Measurements from ENCODE around the gene NEURL1. TPM values are rescaled to one million over a fixed set of nuclear protein-coding genes. Genes with fewer than 3 reads are reported as not detected.
A peak's percentile ranks its signal among the peaks of the same experiment; 100 is the strongest.

Gene NEURL1
- total RNA-seq, 1 experiment from 2014 or later: 0.84 TPM

GRCh38 chr10:103445767-103446567 lies 47.5 kb upstream of the NEURL1 start:
- H3K27me3 Mint-ChIP-seq (ENCODE audit: insufficient read depth, unreplicated experiment): no peaks in the 10 kb centered on the region
- peaks cover 46% of the 10 kb centered on the region for H3K36me3 Mint-ChIP-seq (ENCODE audit: insufficient read depth, unreplicated experiment)
- Histone ChIP-seq H3K36me3 (ENCODE audit: control insufficient read depth, insufficient read depth, low read length) (peaks cover 7% of the 10 kb centered on the region), H3K4me3 (ENCODE audit: low read depth, low read length) (no peak overlapping the region), H3K9me3 (no peaks in the 10 kb centered on the region), H3K27me3 (replicated peaks; ENCODE audit: control insufficient read depth, insufficient read depth, low read length) (no peaks in the 10 kb centered on the region), H3K4me1 (no peaks in the 10 kb centered on the region)
- intact Hi-C loops (cut with micrococcal nuclease; ENCODE audit: unreplicated experiment): no loop called here
- BruUV-seq (replicated peaks): TSS peak; percentile 60
- no peak for TF ChIP-seq CTCF (IDR thresholded peaks at IDR 0.05; ENCODE audit: insufficient read depth in 1 of 2, low read depth in 1 of 2, low read length in 1 of 2, severe bottlenecking in 1 of 2, unreplicated experiment in 1 of 2)
- H3K9me3 Mint-ChIP-seq (ENCODE audit: unreplicated experiment): no peaks in the 10 kb centered on the region
- H3K4me3 Mint-ChIP-seq (ENCODE audit: unreplicated experiment): no peak overlapping the region
- H3K4me1 Mint-ChIP-seq (ENCODE audit: low read depth, unreplicated experiment): no peaks in the 10 kb centered on the region
- no peak for DNase-seq
- ChIA-PET POLR2A (no interaction called here), CTCF (no interaction called here)
- no peak overlapping the region for H3K27ac Mint-ChIP-seq (ENCODE audit: unreplicated experiment)

- CTCF ChIA-PET: no interaction called here
- no peak for DNase-seq
- H3K27ac Mint-ChIP-seq (ENCODE audit: unreplicated experiment): no peak overlapping the region
- H3K27me3 Mint-ChIP-seq (ENCODE audit: insufficient read depth, unreplicated experiment): no peaks in the 10 kb centered on the region
- no peaks in the 10 kb centered on the region for H3K9me3 Mint-ChIP-seq (ENCODE audit: unreplicated experiment)
- TF ChIP-seq CTCF (IDR thresholded peaks at IDR 0.05; ENCODE audit: insufficient read depth in 1 of 2, low read depth in 1 of 2, low read length in 1 of 2, severe bottlenecking in 1 of 2, unreplicated experiment in 1 of 2): no peak
- H3K4me3 Mint-ChIP-seq (ENCODE audit: unreplicated experiment): no peak overlapping the region
- Histone ChIP-seq H3K4me1 (peaks cover 5% of the 10 kb centered on the region; the same call in 1 of the 2 replicates), H3K4me3 (ENCODE audit: low read depth, low read length) (no peak overlapping the region), H3K9me3 (no peaks in the 10 kb centered on the region), H3K36me3 (ENCODE audit: control insufficient read depth, insufficient read depth, low read length) (peaks cover 4% of the 10 kb centered on the region), H3K27me3 (replicated peaks; ENCODE audit: control insufficient read depth, insufficient read depth, low read length) (no peaks in the 10 kb centered on the region)
- peaks cover 41% of the 10 kb centered on the region for H3K36me3 Mint-ChIP-seq (ENCODE audit: insufficient read depth, unreplicated experiment)
- H3K4me1 Mint-ChIP-seq (ENCODE audit: low read depth, unreplicated experiment): no peaks in the 10 kb centered on the region
- BruUV-seq (replicated peaks): no TSS peak
- intact Hi-C loops (cut with micrococcal nuclease; ENCODE audit: unreplicated experiment): no loop called here
- POLR2A ChIA-PET: no interaction called here
These were observed 46.3 kb upstream of the NEURL1 start for GRCh38 chr10:103447187-103447586.

GRCh38 chr10:103448746-103449145 lies 44.8 kb upstream of the NEURL1 start:
- H3K36me3 Mint-ChIP-seq (ENCODE audit: insufficient read depth, unreplicated experiment): peaks cover 27% of the 10 kb centered on the region
- no peak overlapping the region for H3K27ac Mint-ChIP-seq (ENCODE audit: unreplicated experiment)
- TF ChIP-seq CTCF (IDR thresholded peaks at IDR 0.05; ENCODE audit: insufficient read depth in 1 of 2, low read depth in 1 of 2, low read length in 1 of 2, severe bottlenecking in 1 of 2, unreplicated experiment in 1 of 2): no peak

More at GRCh38 chr10:103448746-103449145, 44.8 kb upstream of the NEURL1 start:
- BruUV-seq (replicated peaks): no TSS peak
- no peaks in the 10 kb centered on the region for H3K27me3 ChIP-seq (replicated peaks; ENCODE audit: control insufficient read depth, insufficient read depth, low read length)
- CTCF ChIA-PET: interaction anchor here (0.7 kb wide), 1 partner anchor 72 kb away, joined by 4 read pairs; no protein-coding TSS in a partner anchor
- H3K9me3 ChIP-seq: no peaks in the 10 kb centered on the region
- POLR2A ChIA-PET: no interaction called here
- H3K4me3 ChIP-seq (ENCODE audit: low read depth, low read length): no peak overlapping the region
- peaks cover 2% of the 10 kb centered on the region for H3K36me3 ChIP-seq (ENCODE audit: control insufficient read depth, insufficient read depth, low read length)
- intact Hi-C loops (cut with micrococcal nuclease; ENCODE audit: unreplicated experiment): no loop called here
- no peaks in the 10 kb centered on the region for H3K4me1 Mint-ChIP-seq (ENCODE audit: low read depth, unreplicated experiment)
- H3K4me1 ChIP-seq: peaks cover 5% of the 10 kb centered on the region; the same call in 1 of the 2 replicates
- H3K9me3 Mint-ChIP-seq (ENCODE audit: unreplicated experiment): no peaks in the 10 kb centered on the region
- DNase-seq: no peak
- no peak overlapping the region for H3K4me3 Mint-ChIP-seq (ENCODE audit: unreplicated experiment)
- no peaks in the 10 kb centered on the region for H3K27me3 Mint-ChIP-seq (ENCODE audit: insufficient read depth, unreplicated experiment)

Data from Caco-2 (cell line).